Panc1 (cell line): ENCODE results near the gene UBE2G2. TPM values are rescaled to one million over a fixed set of nuclear protein-coding genes. Genes with fewer than 3 reads are reported as not detected.

Experiments used
- ATAC-seq: fragments of 200-7000 bp; cut with Tn5 transposase; 2 replicates; pipeline ENCODE4 v1.9.1; 2020; ENCODE audit warnings: mild to moderate bottlenecking, moderate library complexity
- BruUV-seq: library from RNA; stranded (reverse); fragments of 400-500 nt; replicated peaks from 2 replicates; lab custom pipeline; 2021; lab: Mats Ljungman, UMichigan
- CTCF ChIA-PET: fragments of 300-600 bp; sonication (Branson Sonifier 250); formaldehyde crosslinking; loops from one replicate; lab custom pipeline; 2022; ENCODE audit warnings: antibody characterized with exemption; lab: Charles Lee
- POLR2A ChIA-PET: fragments of 300-600 bp; sonication (Branson Sonifier 250); formaldehyde crosslinking; loops from one replicate; lab custom pipeline; 2022; ENCODE audit warnings: antibody characterized with exemption; lab: Charles Lee
- DNase-seq: peaks from one replicate; pipeline ENCODE4 v3.0.0-alpha.2; 2010; ENCODE audit warnings: low read depth, low spot score
- H3K27ac ChIP-seq: 2 replicates; pipeline ENCODE4 v1.5.1; 2011; ENCODE audit warnings: mild to moderate bottlenecking, low read length, inconsistent platforms
- H3K27me3 ChIP-seq: fragments of 200-500 bp; sonication (Bioruptor generic); 2 replicates; pipeline ENCODE4 v1.6.0; 2014; ENCODE audit warnings: low read length, inconsistent platforms; ENCODE audit not compliant: control insufficient read depth, insufficient read depth
- H3K36me3 ChIP-seq: fragments of 200-500 bp; sonication (Bioruptor generic); 2 replicates; pipeline ENCODE4 v1.5.1; 2014; ENCODE audit warnings: inconsistent platforms, mild to moderate bottlenecking, low read length, moderate library complexity; ENCODE audit not compliant: control insufficient read depth, insufficient read depth
- H3K4me1 ChIP-seq: 2 replicates; pipeline ENCODE4 v1.5.1; 2011; ENCODE audit warnings: inconsistent platforms, mild to moderate bottlenecking, low read length, moderate library complexity; ENCODE audit not compliant: control insufficient read depth, insufficient read depth
- H3K4me3 ChIP-seq, 2 experiments: 2 replicates each; pipeline ENCODE4 v1.5.1; 2011 to 2012; ENCODE audit warnings: low read depth in 2 of 2, low read length in 2 of 2, mild to moderate bottlenecking in 2 of 2, inconsistent platforms in 1 of 2, moderate library complexity in 1 of 2
- H3K9me3 ChIP-seq: fragments of 200-500 bp; sonication (Bioruptor generic); 2 replicates; pipeline ENCODE4 v1.5.1; 2014; ENCODE audit warnings: low read depth, mild to moderate bottlenecking, inconsistent platforms, low read length, moderate library complexity; ENCODE audit not compliant: control insufficient read depth, insufficient read depth
- POLR2AphosphoS5 ChIP-seq: IDR thresholded peaks from 2 replicates; pipeline ENCODE4 v1.6.1; 2012; ENCODE audit warnings: mild to moderate bottlenecking, low read depth, low read length, moderate library complexity
- REST ChIP-seq, 2 experiments: IDR thresholded peaks; 2 replicates each; pipeline ENCODE4 v1.6.1; 2011 to 2012; ENCODE audit warnings: low read depth in 2 of 2, control low read depth in 1 of 2, low read length in 1 of 2, mild to moderate bottlenecking in 1 of 2, moderate library complexity in 1 of 2; ENCODE audit not compliant: insufficient read depth in 1 of 2
- SIN3A ChIP-seq: IDR thresholded peaks from 2 replicates; pipeline ENCODE4 v1.6.1; 2012; ENCODE audit warnings: low read depth, mild to moderate bottlenecking, low read length, moderate library complexity, borderline replicate concordance; ENCODE audit not compliant: insufficient read depth
- TCF7L2 ChIP-seq: IDR thresholded peaks from 2 replicates; pipeline ENCODE4 v1.6.1; 2011; ENCODE audit warnings: mild to moderate bottlenecking, low read depth, low read length, inconsistent platforms
- in situ Hi-C: cut with HindIII; loops from 2 replicates; pipeline ENCODE4 v1.10.0; 2016; ENCODE audit warnings: low sequenced_read_pairs, low pct_unique_long_range_greater_than_20kb
- intact Hi-C: fragments of 100-400 bp; cut with micrococcal nuclease; formaldehyde crosslinking; loops from one replicate; pipeline ENCODE4 v1.10.0; 2022; ENCODE audit not compliant: unreplicated experiment
- total RNA-seq: library from RNA; stranded (reverse); gene quantifications from one replicate; pipeline ENCODE4 v1.2.1, GENCODE V29; 2021; ENCODE audit not compliant: unreplicated experiment
- TF ChIP-seq, protein P1 (sequence below): fragments of 450-650 bp; IDR thresholded peaks from 2 replicates; pipeline ENCODE4 v1.5.1; 2017; ENCODE audit warnings: mild to moderate bottlenecking

Gene UBE2G2
- total RNA-seq, 1 experiment from 2014 or later = 77.4 TPM

DNA sequence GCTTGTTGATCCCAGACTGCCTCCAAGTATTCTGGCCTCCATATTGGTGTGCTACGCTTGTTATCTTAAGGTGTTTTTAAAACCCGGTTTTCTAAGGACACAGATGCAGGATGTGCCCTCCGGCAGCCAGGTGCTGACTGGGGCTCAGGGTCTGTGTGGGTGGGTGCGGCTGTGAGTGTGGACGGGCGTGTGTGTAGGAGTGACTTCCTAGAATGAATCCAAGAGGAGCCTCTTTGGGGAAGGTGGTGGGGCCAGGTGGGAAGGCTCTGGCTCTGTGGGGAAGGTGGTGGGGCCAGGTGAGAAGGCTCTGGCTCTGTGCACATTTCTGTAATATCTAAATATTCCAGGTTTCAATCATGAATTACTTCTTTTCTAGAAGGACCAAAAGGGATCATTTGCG is 77.4 kb downstream of the UBE2G2 start:
- TF ChIP-seq REST (IDR thresholded peaks at IDR 0.05; ENCODE audit: insufficient read depth in 1 of 2, low read depth in 2 of 2, low read length in 1 of 2) = no peak
- TF ChIP-seq SIN3A = no peak
- TF ChIP-seq, protein P1, sequence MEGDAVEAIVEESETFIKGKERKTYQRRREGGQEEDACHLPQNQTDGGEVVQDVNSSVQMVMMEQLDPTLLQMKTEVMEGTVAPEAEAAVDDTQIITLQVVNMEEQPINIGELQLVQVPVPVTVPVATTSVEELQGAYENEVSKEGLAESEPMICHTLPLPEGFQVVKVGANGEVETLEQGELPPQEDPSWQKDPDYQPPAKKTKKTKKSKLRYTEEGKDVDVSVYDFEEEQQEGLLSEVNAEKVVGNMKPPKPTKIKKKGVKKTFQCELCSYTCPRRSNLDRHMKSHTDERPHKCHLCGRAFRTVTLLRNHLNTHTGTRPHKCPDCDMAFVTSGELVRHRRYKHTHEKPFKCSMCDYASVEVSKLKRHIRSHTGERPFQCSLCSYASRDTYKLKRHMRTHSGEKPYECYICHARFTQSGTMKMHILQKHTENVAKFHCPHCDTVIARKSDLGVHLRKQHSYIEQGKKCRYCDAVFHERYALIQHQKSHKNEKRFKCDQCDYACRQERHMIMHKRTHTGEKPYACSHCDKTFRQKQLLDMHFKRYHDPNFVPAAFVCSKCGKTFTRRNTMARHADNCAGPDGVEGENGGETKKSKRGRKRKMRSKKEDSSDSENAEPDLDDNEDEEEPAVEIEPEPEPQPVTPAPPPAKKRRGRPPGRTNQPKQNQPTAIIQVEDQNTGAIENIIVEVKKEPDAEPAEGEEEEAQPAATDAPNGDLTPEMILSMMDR = no peak
- TF ChIP-seq POLR2AphosphoS5 = no peak
- no peak for TF ChIP-seq TCF7L2
- no peak overlapping the region for H3K4me3 ChIP-seq
- CTCF ChIA-PET = no interaction called here
- H3K27me3 ChIP-seq = no peaks in the 10 kb centered on the region
- intact Hi-C loops (no loop called here), in situ Hi-C loops (no loop called here)
- no peaks in the 10 kb centered on the region for H3K36me3 ChIP-seq
- no peaks in the 10 kb centered on the region for H3K9me3 ChIP-seq
- POLR2A ChIA-PET = no interaction called here
- no peaks in the 10 kb centered on the region for H3K4me1 ChIP-seq
- no peak for DNase-seq
- BruUV-seq = no TSS peak
- no peak for ATAC-seq
- no peak overlapping the region for H3K27ac ChIP-seq

GRCh38 chr21:44723177-44724131 is 78.2 kb downstream of the UBE2G2 start:
- BruUV-seq = no TSS peak
- Histone ChIP-seq H3K36me3 (no peaks in the 10 kb centered on the region), H3K27ac (no peak overlapping the region), H3K27me3 (no peaks in the 10 kb centered on the region), H3K4me3 (no peak overlapping the region), H3K4me1 (no peaks in the 10 kb centered on the region), H3K9me3 (no peaks in the 10 kb centered on the region)
- CTCF ChIA-PET = no interaction called here
- POLR2A ChIA-PET = no interaction called here
- no peak for DNase-seq
- in situ Hi-C loops (no loop called here), intact Hi-C loops (no loop called here)
- no peak for ATAC-seq
- TF ChIP-seq REST (IDR thresholded peaks at IDR 0.05; ENCODE audit: insufficient read depth in 1 of 2, low read depth in 2 of 2, low read length in 1 of 2) (no peak), SIN3A (no peak), POLR2AphosphoS5 (no peak), TCF7L2 (no peak)
- TF ChIP-seq, protein P1 = no peak
